Activated CD8-positive, alpha-beta T cell treated with anti-CD3 and anti-CD28 coated beads for 36 hours (primary cell): ENCODE results near the gene MED31. TPM values are rescaled to one million over a fixed set of nuclear protein-coding genes. Genes with fewer than 3 reads are reported as not detected.

Source experiments
- ATAC-seq: fragments of 200-7000 bp; cut with Tn5 transposase; one replicate; pipeline ENCODE4 v1.10.0; 2021; ENCODE audit warnings: mild to moderate bottlenecking, moderate library complexity
- CTCF ChIA-PET: fragments of 350-600 bp; sonication (Branson Sonifier 250); formaldehyde crosslinking; loops from one replicate; lab custom pipeline; 2021; ENCODE audit warnings: antibody characterized with exemption; lab: Charles Lee
- POLR2A ChIA-PET: fragments of 350-600 bp; sonication (Branson Sonifier 250); formaldehyde crosslinking; loops from one replicate; lab custom pipeline; 2021; ENCODE audit warnings: antibody characterized with exemption; lab: Charles Lee
- DNase-seq: peaks from one replicate; pipeline ENCODE4 v3.0.0-alpha.2; 2020
- H3K27ac Mint-ChIP-seq: one replicate; pipeline ENCODE4 v1.8.0; 2021; ENCODE audit warnings: mild to moderate bottlenecking, mixed read lengths
- H3K27me3 Mint-ChIP-seq: one replicate; pipeline ENCODE4 v1.8.0; 2021; ENCODE audit warnings: mixed read lengths
- H3K36me3 Mint-ChIP-seq: one replicate; pipeline ENCODE4 v1.8.0; 2021; ENCODE audit warnings: low read depth, mixed read lengths
- H3K4me1 Mint-ChIP-seq: one replicate; pipeline ENCODE4 v1.8.0; 2021; ENCODE audit warnings: low read depth, mixed read lengths
- H3K4me3 Mint-ChIP-seq: one replicate; pipeline ENCODE4 v1.8.0; 2021; ENCODE audit warnings: mild to moderate bottlenecking, moderate library complexity, mixed read lengths
- H3K9me3 Mint-ChIP-seq: one replicate; pipeline ENCODE4 v1.8.0; 2021; ENCODE audit warnings: mixed read lengths
- CTCF ChIP-seq: fragments of 200-600 bp; IDR thresholded peaks from one replicate; pipeline ENCODE4 v1.8.0; 2022; ENCODE audit warnings: antibody characterized with exemption, mild to moderate bottlenecking
- intact Hi-C: fragments of 100-400 bp; cut with micrococcal nuclease; formaldehyde crosslinking; loops from one replicate; pipeline ENCODE4 v1.10.0; 2022
- total RNA-seq, 2 experiments: library from RNA; stranded (reverse); gene quantifications; one replicate each; pipeline ENCODE4 v1.2.3, GENCODE V29; 2021

Gene MED31
- total RNA-seq, 2 experiments from 2014 or later = 21.0 to 24.4 TPM

GRCh38 chr17:6677946-6678345 is 26.5 kb upstream of the MED31 start:
- CTCF ChIA-PET = interaction anchor here (1.7 kb wide), 1 partner anchor 165 kb away, joined by 6 read pairs; no protein-coding TSS in a partner anchor
- no peak for TF ChIP-seq CTCF
- ATAC-seq = no peak
- POLR2A ChIA-PET = no interaction called here
- no peak for DNase-seq
- Mint-ChIP-seq H3K9me3 (no peaks in the 10 kb centered on the region), H3K4me1 (peaks cover 7% of the 10 kb centered on the region), H3K4me3 (no peak overlapping the region), H3K36me3 (no peaks in the 10 kb centered on the region), H3K27me3 (peaks cover 29% of the 10 kb centered on the region), H3K27ac (no peak overlapping the region)
- intact Hi-C loops = no loop called here

- ATAC-seq (no peak), DNase-seq (peak; percentile 42)
- Mint-ChIP-seq H3K4me3 (no peak overlapping the region), H3K27me3 (peaks cover 26% of the 10 kb centered on the region), H3K36me3 (no peaks in the 10 kb centered on the region), H3K27ac (no peak overlapping the region), H3K9me3 (no peaks in the 10 kb centered on the region), H3K4me1 (peaks cover 7% of the 10 kb centered on the region)
- TF ChIP-seq CTCF = no peak
- CTCF ChIA-PET = interaction anchor here (1.0 to 3.1 kb wide), 4 partner anchors 11 to 166 kb away, joined by 3 to 12 read pairs (median 4); no protein-coding TSS in a partner anchor
- POLR2A ChIA-PET = no interaction called here
- intact Hi-C loops = no loop called here
Observed at GRCh38 chr17:6677158-6677831, 25.9 kb upstream of the MED31 start.

GRCh38 chr17:6676802-6677157 is 25.4 kb upstream of the MED31 start:
- Mint-ChIP-seq H3K4me1 (peaks cover 7% of the 10 kb centered on the region), H3K4me3 (no peak overlapping the region), H3K27ac (no peak overlapping the region), H3K36me3 (no peaks in the 10 kb centered on the region), H3K9me3 (no peaks in the 10 kb centered on the region), H3K27me3 (peaks cover 21% of the 10 kb centered on the region)
- ChIA-PET POLR2A (no interaction called here), CTCF (interaction anchor here (1.0 to 3.1 kb wide), 4 partner anchors 10 to 166 kb away, joined by 3 to 12 read pairs (median 4); no protein-coding TSS in a partner anchor)
- no peak for DNase-seq
- intact Hi-C loops = no loop called here
- no peak for TF ChIP-seq CTCF
- ATAC-seq = no peak

- CTCF ChIA-PET = interaction anchor here (3.1 kb wide), 1 partner anchor 9 kb away, joined by 12 read pairs; no protein-coding TSS in a partner anchor
Observed at GRCh38 chr17:6675201-6675825, 23.9 kb upstream of the MED31 start.

More at GRCh38 chr17:6675201-6675825, 23.9 kb upstream of the MED31 start:
- ATAC-seq (no peak), DNase-seq (no peak)
- H3K27ac Mint-ChIP-seq = no peak overlapping the region
- no peaks in the 10 kb centered on the region for H3K9me3 Mint-ChIP-seq
- H3K4me1 Mint-ChIP-seq = peaks cover 7% of the 10 kb centered on the region
- H3K36me3 Mint-ChIP-seq = no peaks in the 10 kb centered on the region
- H3K27me3 Mint-ChIP-seq = peaks cover 16% of the 10 kb centered on the region
- TF ChIP-seq CTCF = no peak
- no peak overlapping the region for H3K4me3 Mint-ChIP-seq
- POLR2A ChIA-PET = no interaction called here
- intact Hi-C loops = no loop called here
